Prostate gland (tissue), 2 donors: Measurements from ENCODE around the gene CREB3L2. TPM values are rescaled to one million over a fixed set of nuclear protein-coding genes. Genes with fewer than 3 reads are reported as not detected.

Experiments used
- DNase-seq: peaks from one replicate; pipeline ENCODE4 v3.0.0-alpha.2; 2019; ENCODE audit warnings: low spot score
- H3K27ac ChIP-seq, 2 donors: fragments of 200-600 bp; sonication (generic); 2 replicates each; pipeline ENCODE4 v1.5.1; 2017 to 2019
- H3K27me3 ChIP-seq: fragments of 200-600 bp; sonication (generic); replicated peaks from 2 replicates; pipeline ENCODE4 v1.5.1; 2019; ENCODE audit not compliant: insufficient read depth
- H3K36me3 ChIP-seq, 2 donors: fragments of 200-600 bp; sonication (generic); 1 replicate in 1 of 2; 2 replicates in 1 of 2; pipeline versions ENCODE4 v1.5.1 to v1.8.1; 2017 to 2019
- H3K4me1 ChIP-seq: fragments of 200-600 bp; sonication (generic); replicated peaks from 2 replicates; pipeline ENCODE4 v1.5.1; 2019
- H3K4me3 ChIP-seq, 2 donors: fragments of 200-600 bp; sonication (generic); 2 replicates each; pipeline ENCODE4 v1.5.1; 2017 to 2019
- H3K9me3 ChIP-seq: fragments of 200-600 bp; sonication (generic); 2 replicates; pipeline ENCODE4 v1.5.1; 2017
- POLR2A ChIP-seq: fragments of 450-650 bp; IDR thresholded peaks from one replicate; pipeline ENCODE4 v1.6.1; 2016; ENCODE audit warnings: antibody characterized with exemption, mild to moderate bottlenecking
- POLR2AphosphoS5 ChIP-seq: sonication (generic); formaldehyde crosslinking; IDR thresholded peaks from one replicate; pipeline ENCODE4 v1.6.1; 2017; ENCODE audit warnings: antibody characterized with exemption
- WGBS: methylation state at CpG from one replicate; pipeline ENCODE4 v1.1.5; 2018; 5-methylcytosine and 5-hydroxymethylcytosine counted together
- intact Hi-C: fragments of 100-400 bp; cut with DNase I; formaldehyde crosslinking; loops from one replicate; pipeline ENCODE4 v1.14.2; 2022
- total RNA-seq, 2 donors: library from RNA; depleted of rRNA; stranded (reverse); fragments of >200 nt; gene quantifications; one replicate each; pipeline ENCODE4 v1.1.0, GENCODE V29; 2016
- TF ChIP-seq, protein P1 (sequence below), 4 experiments: fragments of 200-600 bp in 2 of 4; fragments of 450-650 bp in 2 of 4; sonication (generic) in 2 of 4; IDR thresholded peaks; 1 replicate in 3 of 4; 2 replicates in 1 of 4; pipeline ENCODE4 v1.5.1; 2016 to 2019; ENCODE audit warnings: antibody characterized with exemption in 4 of 4, mild to moderate bottlenecking in 2 of 4, moderate library complexity in 2 of 4

Gene CREB3L2
- total RNA-seq, 2 donors from 2014 or later = 34.1 to 42.0 TPM

- TF ChIP-seq, protein P1, sequence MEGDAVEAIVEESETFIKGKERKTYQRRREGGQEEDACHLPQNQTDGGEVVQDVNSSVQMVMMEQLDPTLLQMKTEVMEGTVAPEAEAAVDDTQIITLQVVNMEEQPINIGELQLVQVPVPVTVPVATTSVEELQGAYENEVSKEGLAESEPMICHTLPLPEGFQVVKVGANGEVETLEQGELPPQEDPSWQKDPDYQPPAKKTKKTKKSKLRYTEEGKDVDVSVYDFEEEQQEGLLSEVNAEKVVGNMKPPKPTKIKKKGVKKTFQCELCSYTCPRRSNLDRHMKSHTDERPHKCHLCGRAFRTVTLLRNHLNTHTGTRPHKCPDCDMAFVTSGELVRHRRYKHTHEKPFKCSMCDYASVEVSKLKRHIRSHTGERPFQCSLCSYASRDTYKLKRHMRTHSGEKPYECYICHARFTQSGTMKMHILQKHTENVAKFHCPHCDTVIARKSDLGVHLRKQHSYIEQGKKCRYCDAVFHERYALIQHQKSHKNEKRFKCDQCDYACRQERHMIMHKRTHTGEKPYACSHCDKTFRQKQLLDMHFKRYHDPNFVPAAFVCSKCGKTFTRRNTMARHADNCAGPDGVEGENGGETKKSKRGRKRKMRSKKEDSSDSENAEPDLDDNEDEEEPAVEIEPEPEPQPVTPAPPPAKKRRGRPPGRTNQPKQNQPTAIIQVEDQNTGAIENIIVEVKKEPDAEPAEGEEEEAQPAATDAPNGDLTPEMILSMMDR (IDR thresholded peaks at IDR 0.05) = no peak
- TF ChIP-seq POLR2AphosphoS5 (no peak), POLR2A (no peak)
- DNase-seq = no peak
- H3K36me3 ChIP-seq = no peaks in the 10 kb centered on the region
- intact Hi-C loops = no loop called here
- H3K9me3 ChIP-seq = no peaks in the 10 kb centered on the region
- no peaks in the 10 kb centered on the region for H3K4me1 ChIP-seq
- H3K4me3 ChIP-seq = no peak overlapping the region
- H3K27ac ChIP-seq = no peak overlapping the region
- no peaks in the 10 kb centered on the region for H3K27me3 ChIP-seq
Observed at GRCh38 chr7:138024343-138024691, 22.4 kb upstream of the CREB3L2 start.

DNA sequence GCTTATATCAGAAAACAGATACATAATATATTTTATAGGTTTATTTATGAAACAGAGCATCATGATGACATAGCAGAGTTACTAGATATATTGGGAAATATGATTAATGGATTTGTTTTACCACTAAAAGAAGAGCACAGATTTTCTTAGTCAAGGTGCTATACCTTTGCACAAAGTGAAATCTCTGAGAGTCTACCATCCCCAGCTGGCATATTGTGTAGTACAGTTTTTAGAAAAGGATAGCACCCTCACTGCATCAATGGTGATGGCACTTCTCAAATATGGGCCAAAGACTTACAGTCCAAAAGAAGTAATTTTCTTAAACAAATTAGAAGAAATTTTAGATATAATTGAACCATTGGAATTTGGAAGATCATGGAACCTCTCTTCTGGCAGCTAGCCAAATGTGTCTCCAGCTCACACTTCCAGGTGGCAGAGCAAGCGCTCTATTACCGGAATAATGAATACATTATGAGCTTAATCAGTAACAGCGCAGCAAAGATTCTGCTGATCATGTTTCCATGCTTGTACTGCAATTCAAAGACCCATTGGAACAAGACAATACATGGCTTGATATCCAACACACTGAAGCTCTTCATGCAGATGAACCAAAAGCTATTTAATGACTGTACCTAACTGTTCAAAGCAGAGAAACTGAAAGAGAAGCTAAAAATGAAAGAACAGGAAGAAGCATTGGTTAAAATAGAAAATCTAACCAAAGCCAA is 21.9 kb upstream of the CREB3L2 start:
- TF ChIP-seq, protein P1 (IDR thresholded peaks at IDR 0.05) = no peak
- TF ChIP-seq POLR2A = no peak
- no peak for TF ChIP-seq POLR2AphosphoS5
- 100% methylated on average over 3 of the region's 3 CpGs for WGBS
- H3K27me3 ChIP-seq = no peaks in the 10 kb centered on the region
- no peak overlapping the region for H3K4me3 ChIP-seq
- H3K4me1 ChIP-seq = no peaks in the 10 kb centered on the region
- intact Hi-C loops = no loop called here
- H3K9me3 ChIP-seq = no peaks in the 10 kb centered on the region
- no peak overlapping the region for H3K27ac ChIP-seq
- H3K36me3 ChIP-seq = no peaks in the 10 kb centered on the region
- no peak for DNase-seq

GRCh38 chr7:138021889-138022288 is 20.0 kb upstream of the CREB3L2 start:
- no peak for DNase-seq
- intact Hi-C loops = no loop called here
- Histone ChIP-seq H3K4me3 (no peak overlapping the region), H3K27ac (no peak overlapping the region), H3K27me3 (no peaks in the 10 kb centered on the region), H3K36me3 (no peaks in the 10 kb centered on the region), H3K9me3 (no peaks in the 10 kb centered on the region), H3K4me1 (no peaks in the 10 kb centered on the region)
- TF ChIP-seq POLR2A = no peak
- no peak for TF ChIP-seq POLR2AphosphoS5
- TF ChIP-seq, protein P1 (IDR thresholded peaks at IDR 0.05) = no peak
- WGBS = 83% methylated on average over 6 of the region's 6 CpGs

DNA sequence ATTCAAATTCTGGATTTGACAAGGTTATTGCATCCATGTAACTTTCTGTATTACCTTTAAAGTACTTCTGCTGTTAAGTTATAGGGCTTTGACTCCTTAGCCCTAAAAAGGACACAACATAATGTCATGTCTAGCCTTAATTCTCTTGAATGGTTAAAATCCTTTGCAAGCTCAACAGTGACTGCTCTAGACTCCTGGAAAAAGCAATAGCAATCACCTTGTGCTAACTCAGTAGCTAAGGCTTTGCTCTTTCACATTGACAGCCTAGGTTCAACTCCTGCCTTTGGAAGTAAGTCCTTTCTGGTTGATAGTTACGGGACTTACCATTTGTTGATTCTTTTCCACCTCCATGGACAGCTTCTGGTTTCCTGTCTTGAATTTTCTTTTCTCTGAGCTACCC is 16.1 kb upstream of the CREB3L2 start:
- intact Hi-C loops = no loop called here
- DNase-seq = no peak
- H3K27me3 ChIP-seq = no peaks in the 10 kb centered on the region
- H3K4me3 ChIP-seq = no peak overlapping the region
- no peaks in the 10 kb centered on the region for H3K9me3 ChIP-seq
- no peaks in the 10 kb centered on the region for H3K36me3 ChIP-seq
- 100% methylated on average over 1 of the region's 1 CpG for WGBS
- TF ChIP-seq POLR2AphosphoS5 (no peak), POLR2A (no peak)
- TF ChIP-seq, protein P1 (IDR thresholded peaks at IDR 0.05) = no peak
- no peaks in the 10 kb centered on the region for H3K4me1 ChIP-seq
- no peak overlapping the region for H3K27ac ChIP-seq

GRCh38 chr7:138015096-138015495 is 13.2 kb upstream of the CREB3L2 start:
- Histone ChIP-seq H3K9me3 (no peaks in the 10 kb centered on the region), H3K4me1 (no peaks in the 10 kb centered on the region), H3K27me3 (no peaks in the 10 kb centered on the region), H3K4me3 (no peak overlapping the region), H3K27ac (no peak overlapping the region), H3K36me3 (no peaks in the 10 kb centered on the region)
- no peak for DNase-seq
- intact Hi-C loops = no loop called here
- WGBS = 93% methylated on average over 5 of the region's 5 CpGs
- TF ChIP-seq POLR2A (no peak), POLR2AphosphoS5 (no peak)
- TF ChIP-seq, protein P1 (IDR thresholded peaks at IDR 0.05) = no peak
